GM15510 (cell line): ENCODE results near the gene NUP205.

Experiments used
- POLR2A ChIP-seq: IDR thresholded peaks from 3 replicates; pipeline ENCODE4 v1.6.1; 2011; ENCODE audit warnings: borderline replicate concordance; ENCODE audit not compliant: insufficient read length; ENCODE audit errors: extremely low read depth

The NUP205 gene

GRCh38 chr7:135527025-135527424 lies 30.7 kb upstream of the NUP205 start:
- no peak for TF ChIP-seq POLR2A

GRCh38 chr7:135536150-135536549 lies 21.6 kb upstream of the NUP205 start:
- no peak for TF ChIP-seq POLR2A

DNA sequence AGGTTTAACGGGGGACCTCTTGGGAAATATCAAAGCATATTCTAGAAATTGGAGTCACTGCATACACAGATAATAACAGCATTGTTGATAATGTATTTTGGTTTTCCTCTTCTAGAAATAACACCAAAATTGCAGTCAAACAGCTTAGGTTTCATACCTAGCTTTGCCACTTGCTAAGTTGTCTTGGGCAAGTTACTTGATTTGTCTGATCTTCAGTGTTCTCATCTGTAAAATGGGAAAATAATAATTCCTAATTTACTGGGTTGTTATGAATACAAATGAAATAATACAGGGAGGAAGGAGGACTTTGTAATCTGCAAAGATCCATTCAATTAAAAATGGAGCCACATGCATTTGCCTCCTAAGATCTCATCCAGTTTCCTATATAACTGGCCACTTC lies 20.3 kb upstream of the NUP205 start:
- TF ChIP-seq POLR2A = no peak

DNA sequence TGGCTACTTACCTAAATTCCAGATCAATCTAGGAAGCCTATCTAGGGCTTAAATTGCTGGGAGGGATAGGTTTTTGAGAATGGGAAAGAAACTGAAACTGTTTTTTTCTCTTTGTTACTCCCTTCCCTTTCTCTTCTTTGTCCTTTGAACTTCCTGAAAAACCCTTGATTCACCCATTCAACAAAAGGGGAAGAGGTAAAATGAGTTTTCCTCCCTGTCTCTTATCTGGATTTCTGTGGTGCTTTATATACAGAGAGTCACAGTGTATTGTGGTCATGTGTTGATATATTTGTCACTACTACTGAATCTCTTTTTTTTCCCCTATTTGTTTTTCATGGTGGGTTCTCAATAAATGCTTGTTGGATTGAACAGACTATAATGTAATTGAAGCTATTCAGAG lies 19.8 kb upstream of the NUP205 start:
- TF ChIP-seq POLR2A = no peak

DNA sequence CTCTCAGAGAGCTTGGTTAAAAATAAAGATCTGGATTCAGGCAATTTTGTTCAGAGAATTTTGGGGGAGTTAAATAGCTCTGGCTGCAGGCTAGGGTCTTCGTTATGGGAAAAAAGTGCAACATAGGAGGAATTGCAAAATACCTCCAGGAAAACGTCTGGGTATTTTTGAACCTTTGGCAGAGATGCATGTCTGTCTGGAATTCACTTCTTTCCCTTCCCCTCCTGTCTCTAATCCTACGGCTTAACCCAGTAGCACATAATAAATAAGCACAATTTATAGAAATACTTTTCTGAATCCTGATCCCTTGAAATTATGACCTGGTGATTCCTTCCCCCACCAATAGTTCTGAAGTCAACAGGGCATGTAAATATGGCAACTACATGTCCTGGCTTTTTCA lies 19.3 kb upstream of the NUP205 start:
- no peak for TF ChIP-seq POLR2A

DNA sequence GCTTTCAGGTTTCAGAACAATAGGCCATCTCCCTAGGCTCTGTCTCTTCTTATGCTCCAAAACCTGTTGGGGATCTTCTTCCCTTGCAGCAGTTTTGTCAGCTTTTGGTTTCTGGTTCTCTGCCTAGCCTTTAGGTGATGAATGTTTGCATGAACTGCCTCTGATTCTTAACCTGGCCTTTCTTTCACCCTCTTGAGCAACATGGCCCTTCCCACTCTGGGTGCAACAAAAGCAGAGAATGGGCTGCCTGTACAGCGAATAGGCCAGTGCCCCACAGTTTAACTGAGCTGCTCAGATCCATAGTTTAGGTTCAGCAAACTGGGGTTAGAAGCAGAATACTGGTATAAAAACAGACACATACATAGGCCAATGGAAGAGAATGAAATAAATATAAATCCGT lies 18.1 kb upstream of the NUP205 start:
- TF ChIP-seq POLR2A = no peak

- no peak for TF ChIP-seq POLR2A
Observed at GRCh38 chr7:135541029-135541428, 16.7 kb upstream of the NUP205 start.

DNA sequence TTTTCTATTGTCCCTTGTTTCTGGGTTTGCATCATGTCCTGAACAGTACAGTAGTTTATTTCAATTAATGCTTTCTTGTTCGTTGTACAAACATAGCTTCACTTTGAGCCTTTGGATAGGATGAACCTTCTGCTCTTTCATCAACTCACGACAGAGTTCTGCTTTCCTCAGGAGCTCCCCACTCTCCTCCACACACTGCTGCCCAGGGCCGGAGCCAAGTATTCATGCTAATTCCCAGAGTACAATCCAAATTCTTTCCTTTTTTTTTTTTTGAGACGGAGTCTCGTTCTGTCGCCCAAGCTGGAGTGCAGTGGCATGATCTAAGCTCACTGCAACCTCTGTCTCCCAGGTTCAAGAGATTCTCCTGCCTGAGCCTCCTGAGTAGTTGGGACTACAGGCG lies 7.5 kb upstream of the NUP205 start:
- TF ChIP-seq POLR2A = no peak

- no peak for TF ChIP-seq POLR2A
Observed at GRCh38 chr7:135552148-135552547, 5.6 kb upstream of the NUP205 start.

GRCh38 chr7:135553346-135553745 lies 4.4 kb upstream of the NUP205 start:
- TF ChIP-seq POLR2A = no peak

DNA sequence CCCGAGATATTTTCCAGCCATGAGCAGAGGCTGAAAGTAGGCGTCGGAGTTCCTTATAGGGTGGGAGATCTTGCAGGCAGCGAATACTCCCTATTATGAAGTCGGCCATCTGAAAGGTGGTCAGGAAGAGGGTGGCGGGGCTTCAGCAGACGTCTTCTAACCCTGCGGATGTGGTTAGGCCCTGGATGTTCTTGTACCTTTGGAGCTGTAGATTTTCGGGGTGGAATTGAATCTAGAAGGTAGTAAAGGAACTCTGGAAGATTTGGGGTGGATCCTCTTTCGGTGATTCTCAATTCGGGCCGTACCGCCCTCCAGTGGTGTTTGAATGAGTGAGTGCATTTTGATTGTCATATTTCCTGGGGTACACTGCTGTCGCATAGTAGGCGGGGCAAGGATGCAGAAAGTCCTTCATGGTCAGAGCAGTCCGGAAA lies 635 bp downstream of the NUP205 start:
- no peak for TF ChIP-seq POLR2A

DNA sequence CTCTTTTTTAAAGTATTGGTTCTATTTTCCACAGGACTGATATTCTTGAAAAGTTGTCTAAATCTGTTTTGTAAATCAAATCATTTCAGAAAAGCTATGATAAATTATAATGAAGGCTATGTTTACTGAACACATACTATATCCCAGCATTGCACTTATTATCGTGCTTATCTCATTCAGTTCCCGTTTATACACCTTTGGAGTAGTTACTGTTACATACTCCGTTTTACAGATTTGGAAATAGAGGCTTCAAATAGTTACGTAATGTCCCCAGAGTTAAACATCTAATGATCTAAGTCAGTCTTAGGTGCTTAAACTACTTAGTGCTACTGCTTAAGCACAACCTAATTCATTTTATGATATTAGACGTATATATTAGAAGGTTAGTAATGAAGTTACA lies 1.2 kb downstream of the NUP205 start:
- TF ChIP-seq POLR2A = no peak

DNA sequence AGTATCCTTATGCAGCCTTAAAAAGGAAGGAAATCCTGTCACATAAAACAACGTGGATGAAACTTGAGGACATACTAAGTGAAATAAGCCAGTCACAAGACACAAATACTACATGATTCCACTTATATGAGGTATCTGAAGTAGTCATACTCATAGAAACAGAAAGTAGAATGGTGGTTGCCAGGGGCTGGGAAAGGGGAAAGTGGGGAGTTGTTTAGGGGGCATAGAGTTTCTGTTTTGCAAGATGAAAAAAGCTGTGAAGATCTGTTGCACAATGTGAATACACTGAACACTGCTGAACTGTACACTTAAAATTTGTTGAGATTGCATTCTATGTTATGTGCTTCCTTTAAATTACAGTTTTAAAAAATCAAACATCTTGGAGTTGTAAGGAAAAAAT lies 2.9 kb downstream of the NUP205 start:
- TF ChIP-seq POLR2A = no peak

DNA sequence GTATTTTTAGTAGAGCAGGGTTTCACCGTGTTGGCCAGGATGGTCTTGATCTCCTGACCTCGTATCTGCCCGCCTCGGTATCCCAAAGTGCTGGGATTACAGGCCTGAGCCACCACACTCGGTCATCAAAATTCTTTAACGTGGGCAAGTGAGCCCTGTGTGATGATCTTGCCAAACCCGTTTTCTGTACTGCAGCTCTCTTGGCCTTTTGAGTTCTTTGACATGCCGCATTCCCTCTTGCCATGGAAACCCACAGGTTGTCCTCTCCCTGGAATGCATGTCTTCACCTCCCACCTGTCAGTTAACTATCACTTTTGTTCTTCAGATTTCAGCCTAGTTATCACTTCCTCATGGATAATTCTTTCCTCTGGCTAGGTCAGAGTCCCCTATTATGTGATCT lies 5.0 kb downstream of the NUP205 start:
- TF ChIP-seq POLR2A = no peak

DNA sequence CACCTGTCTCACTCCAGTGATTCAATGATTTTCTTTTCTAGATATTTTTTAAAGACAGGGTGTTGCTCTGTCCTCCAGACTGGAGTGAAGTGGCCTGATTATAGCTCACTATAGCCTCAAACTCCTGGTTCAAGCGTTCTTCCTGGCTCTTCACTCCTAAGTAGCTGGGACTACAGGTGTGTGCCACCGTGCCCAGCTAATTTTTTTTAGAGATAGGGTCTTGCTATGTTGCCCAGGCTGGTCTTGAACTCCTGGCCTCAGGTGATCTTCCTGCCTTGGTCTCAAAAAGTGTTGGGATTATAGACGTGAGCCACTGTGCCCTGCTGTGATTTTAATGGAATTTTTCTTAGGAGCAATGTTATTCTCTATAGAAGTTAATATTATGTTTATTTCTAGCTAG lies 14.1 kb downstream of the NUP205 start:
- no peak for TF ChIP-seq POLR2A

DNA sequence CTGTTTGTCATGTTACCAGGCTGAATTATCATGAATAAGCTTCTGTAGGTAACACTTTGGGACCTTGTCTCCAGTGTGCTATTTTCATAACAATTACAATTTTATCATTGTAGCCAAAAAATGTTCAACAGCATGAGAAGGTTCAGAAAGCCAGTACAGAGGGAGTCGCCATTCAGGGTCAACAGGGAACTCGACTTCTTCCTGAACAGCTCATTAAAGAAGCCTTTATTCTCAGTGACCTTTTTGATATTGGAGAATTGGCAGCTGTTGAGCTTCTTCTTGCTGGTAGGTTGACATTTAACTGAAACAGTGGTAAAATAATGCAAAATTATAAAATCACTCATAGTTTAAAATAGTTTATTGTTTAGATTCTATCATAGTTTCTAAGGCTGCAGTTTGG lies 15.8 kb downstream of the NUP205 start:
- TF ChIP-seq POLR2A = no peak

- no peak for TF ChIP-seq POLR2A
Observed at GRCh38 chr7:135575296-135575695, 17.6 kb downstream of the NUP205 start.

GRCh38 chr7:135578569-135578968 lies 20.9 kb downstream of the NUP205 start:
- no peak for TF ChIP-seq POLR2A

DNA sequence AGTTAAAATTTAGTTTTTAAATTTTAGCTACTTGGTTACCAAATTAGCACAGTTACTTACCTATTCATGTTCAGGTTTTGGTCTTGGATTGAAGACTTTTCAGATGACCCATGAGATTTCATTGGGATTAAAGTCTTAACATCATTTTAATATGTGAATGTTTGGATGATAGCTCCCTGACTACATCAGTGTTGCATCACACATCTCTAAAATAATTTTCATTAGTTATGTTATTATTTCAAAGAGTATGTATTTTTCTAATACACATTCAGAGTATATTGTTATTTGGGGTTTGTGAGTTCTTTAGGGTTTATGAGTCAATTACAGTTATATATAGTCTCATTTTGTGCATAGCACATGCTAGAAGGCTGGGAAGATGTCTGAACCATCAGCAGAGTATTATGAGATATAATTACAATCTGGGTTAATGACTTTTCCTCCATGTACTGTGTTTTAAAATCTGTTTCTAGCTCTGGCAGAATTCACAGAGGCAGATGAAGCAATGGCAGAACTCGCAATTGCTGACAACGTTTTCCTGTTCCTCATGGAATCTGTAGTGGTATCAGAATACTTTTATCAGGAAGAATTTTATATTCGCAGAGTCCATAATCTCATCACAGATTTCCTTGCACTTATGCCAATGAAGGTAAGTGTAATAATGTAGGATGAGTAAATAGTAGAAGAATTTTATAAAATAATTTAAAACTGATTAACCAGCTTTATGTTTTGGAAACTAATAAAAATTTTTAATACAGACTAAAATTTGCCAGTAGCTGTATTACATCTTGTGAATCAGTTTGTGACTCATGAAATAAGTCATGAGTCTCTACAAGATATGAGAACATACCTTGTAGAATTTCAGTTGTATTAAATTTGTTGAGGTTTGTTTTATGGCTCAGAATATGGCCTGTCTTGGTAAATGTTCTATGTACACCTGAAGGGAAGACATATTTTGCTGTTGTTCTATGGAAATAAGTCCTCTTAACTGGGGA lies 26.9 kb downstream of the NUP205 start:
- TF ChIP-seq POLR2A = no peak
